NCI-H524 treated with DMSO at 0.1 percent for 48 hours (cell line): Measurements from ENCODE around the gene ZNF284.

Source experiments
- DNase-seq: peaks from one replicate; lab custom pipeline; 2025; lab: John Stamatoyannopoulos, UW

The ZNF284 gene

GRCh38 chr19:44071824-44072542 is at the start of gene ZNF284:
TSS of gene ZNF284 (plus strand) at chr19:44072159. CDS start at chr19:44076390, 4,231 bp downstream.
- DNase-seq: peak; percentile 73

DNA sequence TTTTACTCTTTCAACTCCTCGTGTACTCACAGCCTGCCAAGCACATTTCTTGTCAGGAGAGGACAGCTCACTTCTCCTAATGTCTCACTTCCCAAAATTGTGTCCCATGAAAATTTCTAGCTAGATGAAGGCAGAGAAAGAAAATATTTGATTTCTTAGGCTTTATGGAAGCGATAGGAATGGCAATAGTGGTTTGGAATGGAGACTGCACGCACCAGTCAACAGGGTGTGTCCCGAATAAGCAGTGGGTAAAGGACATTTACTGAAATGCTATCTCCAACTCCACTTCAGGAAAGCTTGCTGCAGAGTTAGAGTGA is 47.1 kb upstream of the ZNF284 start:
- no peak for DNase-seq

- DNase-seq: peak; percentile 9
These were observed 46.6 kb upstream of the ZNF284 start, which contains the start of gene ZNF222 for GRCh38 chr19:44025217-44025936. TSS of gene ZNF222 (plus strand) at chr19:44025379. CDS start at chr19:44025437, 58 bp downstream.

GRCh38 chr19:44026622-44027021 is 45.3 kb upstream of the ZNF284 start:
- no peak for DNase-seq

DNA sequence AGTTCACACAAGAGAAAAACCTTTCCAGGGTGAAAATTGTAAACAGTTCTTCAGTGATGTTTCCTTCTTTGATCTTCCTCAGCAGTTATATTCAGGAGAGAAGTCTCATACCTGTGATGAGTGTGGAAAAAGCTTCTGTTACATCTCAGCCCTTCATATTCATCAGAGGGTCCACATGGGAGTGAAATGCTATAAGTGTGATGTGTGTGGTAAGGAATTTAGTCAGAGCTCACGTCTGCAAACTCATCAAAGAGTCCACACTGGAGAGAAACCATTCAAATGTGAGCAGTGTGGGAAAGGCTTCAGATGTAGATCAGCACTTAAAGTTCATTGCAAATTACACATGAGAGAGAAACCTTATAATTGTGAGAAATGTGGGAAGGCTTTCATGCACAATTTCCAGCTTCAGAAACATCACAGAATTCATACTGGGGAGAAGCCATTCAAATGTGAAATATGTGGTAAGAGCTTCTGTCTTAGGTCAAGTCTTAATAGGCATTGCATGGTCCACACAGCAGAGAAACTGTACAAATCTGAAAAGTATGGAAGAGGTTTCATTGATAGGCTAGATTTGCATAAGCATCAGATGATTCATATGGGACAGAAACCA is 39.9 kb upstream of the ZNF284 start:
- no peak for DNase-seq

DNA sequence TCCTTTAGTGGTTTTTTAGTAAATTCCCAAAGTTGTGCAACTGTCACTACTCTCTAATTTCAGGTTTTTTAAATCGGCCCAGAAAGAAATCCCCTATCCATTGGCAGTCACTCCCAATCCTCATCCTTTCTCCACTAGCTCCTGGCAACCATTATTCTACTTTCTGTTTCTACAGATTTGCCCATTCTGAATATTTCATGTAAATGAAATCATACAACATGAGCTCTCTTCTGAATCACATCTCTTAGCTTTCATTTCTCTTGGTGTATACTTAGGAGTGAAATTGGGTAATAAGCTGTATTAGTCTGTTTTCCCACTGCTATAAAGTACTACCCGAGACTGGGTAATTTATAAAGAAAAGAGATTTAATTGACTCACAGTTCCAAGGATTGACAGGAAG is 29.8 kb upstream of the ZNF284 start:
- DNase-seq: no peak

DNA sequence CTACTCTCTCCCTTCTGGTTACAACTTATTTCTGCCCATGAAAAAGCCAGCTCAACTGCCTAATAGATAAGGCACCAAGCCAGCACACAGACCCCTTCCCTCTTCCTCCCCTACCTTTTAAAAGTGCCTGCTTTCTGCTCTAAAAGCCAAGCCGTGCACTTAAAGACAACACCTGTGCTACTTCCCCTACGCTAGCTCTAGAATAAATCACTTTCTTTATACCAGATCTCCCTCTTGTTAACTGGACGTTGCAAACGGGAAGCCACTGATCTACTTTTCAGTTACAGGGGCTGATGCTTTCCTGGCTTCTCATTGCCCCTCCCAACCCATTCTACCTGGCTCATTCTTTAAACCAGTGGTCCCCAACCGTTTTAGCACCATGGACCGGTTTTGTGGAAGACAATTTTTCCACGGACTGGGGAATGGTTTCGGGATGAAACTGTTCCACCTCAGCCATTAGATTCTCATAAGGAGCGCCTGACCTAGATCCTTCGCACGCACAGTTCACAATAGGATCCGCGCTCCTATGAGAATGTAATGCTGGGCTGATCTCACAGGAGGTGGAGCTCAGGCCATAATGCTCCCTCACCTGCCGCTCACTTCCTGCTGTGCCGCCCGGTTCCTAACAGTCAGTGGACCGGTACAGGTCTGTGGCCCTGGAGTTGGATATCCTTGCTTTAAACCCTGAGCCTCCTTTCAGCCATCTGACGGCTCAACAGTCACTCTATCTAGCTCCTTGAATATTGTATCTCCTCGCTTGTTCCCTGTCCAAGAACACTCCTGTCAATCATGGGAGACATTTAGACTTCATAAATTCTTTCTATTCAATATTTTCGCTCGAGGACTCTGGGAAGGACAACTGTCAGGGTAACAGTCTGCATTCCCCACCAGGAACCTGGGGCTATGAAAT is 21.0 kb upstream of the ZNF284 start:
- no peak for DNase-seq

DNA sequence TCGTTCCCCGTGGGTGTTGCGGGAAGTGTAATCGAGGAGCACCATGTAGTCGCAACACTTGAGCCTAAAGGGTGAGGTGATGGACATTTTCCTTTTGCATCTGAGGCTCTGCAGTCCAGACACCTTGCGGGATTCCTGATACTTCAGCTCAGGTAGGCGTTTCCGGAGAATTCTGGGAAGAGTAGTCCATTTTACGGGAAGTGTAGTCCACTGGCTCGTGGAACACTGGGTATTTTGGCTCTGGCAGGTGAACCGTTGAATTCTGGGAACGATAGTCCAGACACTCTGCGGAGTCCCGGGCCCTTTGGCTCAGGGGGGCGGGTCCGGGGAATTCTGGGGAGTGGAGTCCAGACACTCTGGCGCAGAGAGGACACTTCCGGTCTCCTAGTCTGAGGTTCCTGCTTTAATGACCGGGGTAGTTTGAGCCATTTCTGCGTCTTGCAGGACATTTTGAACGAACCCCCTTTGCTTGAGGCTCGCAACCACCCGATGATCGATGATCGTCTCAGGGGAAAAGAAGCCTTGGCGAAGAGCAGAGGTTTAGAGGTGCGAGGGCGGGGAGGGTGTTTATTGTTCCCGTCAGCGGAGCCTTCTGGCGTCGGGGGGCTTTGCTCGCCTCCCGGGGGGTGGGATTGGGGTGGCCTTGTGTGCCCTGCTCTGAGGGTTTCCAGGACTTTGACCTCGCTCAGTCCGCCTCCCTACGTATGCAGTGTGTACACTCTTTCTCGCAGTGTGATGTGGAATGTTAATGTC is 20.1 kb upstream of the ZNF284 start, which contains the start of gene ZNF223:
Gene ZNF223 (plus strand): TSS at position 387 of the 753 bp plus-strand sequence. CDS start 3,141 bp downstream, outside the sequence.
- DNase-seq: peak; percentile 76

DNA sequence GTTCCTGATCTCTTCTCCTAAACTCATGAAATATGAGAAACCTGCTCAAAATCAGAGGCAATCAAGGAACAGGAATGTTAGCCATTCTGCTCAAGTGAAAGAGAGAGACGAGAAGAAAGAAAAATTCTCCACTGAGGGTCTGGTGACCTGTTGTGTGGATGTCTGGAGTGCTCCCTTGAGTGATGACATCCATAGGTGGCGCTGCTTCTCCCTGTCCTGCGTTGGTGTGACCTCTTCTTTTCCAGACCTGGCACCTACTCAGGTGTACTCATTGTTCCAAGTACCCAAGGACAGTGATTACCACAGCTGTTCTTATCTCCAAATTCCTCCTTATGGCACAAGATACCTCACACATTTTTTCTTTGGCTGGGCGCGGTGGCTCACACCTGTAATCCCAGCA is 16.1 kb upstream of the ZNF284 start:
- DNase-seq: no peak

GRCh38 chr19:44059229-44059628 is 12.7 kb upstream of the ZNF284 start:
- no peak for DNase-seq

GRCh38 chr19:44061038-44061437 is 10.9 kb upstream of the ZNF284 start:
- DNase-seq: no peak

DNA sequence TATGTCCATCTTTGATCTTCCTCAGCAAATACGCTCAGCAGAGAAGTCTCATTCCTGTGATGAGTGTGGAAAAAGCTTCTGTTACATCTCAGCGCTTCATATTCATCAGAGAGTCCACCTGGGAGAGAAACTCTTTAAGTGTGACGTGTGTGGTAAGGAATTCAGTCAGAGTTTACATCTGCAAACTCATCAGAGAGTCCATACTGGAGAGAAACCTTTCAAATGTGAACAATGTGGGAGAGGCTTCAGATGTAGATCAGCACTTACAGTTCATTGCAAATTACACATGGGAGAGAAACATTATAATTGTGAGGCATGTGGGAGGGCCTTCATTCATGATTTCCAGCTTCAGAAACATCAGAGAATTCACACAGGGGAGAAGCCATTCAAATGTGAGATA is 5.7 kb upstream of the ZNF284 start:
- no peak for DNase-seq

- no peak for DNase-seq
These were observed 2.5 kb upstream of the ZNF284 start for GRCh38 chr19:44069415-44069814.

DNA sequence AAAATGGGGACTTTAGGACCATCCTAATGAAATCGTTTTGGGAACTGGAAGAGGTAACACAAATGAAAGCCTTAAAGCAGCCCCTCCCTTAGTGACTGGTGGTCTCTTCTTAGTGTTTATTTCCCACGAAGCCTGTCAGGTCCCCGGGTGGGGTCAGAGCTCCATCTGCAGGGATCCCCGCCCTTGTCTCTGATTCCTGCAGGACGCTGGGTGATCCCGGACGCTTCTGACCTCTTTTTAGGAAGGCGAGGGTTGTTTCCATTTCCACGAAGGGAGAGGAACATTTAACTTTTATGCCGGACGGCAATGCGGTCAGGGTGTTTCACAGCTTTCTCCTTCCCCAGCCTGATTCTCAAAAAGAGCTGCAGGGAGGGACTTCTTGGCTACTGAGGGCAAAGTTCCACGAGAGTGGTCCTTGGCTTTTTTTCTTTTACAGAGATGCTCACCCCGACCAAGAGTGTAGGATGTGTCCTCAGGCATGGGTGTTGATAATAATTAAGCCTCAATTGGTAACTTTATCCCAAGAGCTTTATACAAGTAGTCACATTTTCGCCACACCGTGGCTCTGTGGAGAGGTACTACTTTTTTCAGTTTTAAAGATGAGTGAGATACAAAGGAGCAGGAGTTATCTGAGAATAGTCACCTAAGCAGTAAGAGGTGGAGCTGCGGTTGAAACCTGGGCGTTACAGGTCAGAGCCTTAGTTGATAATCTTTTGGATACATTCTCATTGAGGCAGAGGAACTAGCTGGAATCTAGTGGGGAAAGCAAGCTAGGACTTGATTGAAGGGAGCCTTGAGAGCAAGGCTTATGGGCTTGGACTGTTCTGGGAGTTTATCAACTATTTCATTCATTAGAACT is 813 bp downstream of the ZNF284 start:
- DNase-seq: no peak

DNA sequence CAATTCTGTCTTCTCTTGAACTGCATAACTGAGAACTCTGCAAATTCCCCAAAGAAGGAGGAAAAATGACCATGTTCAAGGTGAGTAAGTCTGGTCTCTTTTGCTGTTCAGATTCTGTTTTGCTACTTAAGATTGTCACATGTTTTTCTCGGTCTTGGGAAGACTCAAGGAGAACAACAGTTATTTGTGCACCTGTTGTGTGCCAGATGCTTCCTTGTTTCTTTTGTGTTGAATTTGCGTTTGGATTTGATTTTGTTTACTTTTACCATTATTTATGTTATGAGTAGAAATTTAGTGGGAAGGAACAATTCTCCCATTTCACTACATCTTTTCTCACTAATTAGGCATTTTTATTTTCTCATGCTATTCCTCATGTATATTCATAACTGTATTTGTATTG is 4.4 kb downstream of the ZNF284 start:
- DNase-seq: no peak

- no peak for DNase-seq
These were observed 20.1 kb downstream of the ZNF284 start for GRCh38 chr19:44092108-44092507.

DNA sequence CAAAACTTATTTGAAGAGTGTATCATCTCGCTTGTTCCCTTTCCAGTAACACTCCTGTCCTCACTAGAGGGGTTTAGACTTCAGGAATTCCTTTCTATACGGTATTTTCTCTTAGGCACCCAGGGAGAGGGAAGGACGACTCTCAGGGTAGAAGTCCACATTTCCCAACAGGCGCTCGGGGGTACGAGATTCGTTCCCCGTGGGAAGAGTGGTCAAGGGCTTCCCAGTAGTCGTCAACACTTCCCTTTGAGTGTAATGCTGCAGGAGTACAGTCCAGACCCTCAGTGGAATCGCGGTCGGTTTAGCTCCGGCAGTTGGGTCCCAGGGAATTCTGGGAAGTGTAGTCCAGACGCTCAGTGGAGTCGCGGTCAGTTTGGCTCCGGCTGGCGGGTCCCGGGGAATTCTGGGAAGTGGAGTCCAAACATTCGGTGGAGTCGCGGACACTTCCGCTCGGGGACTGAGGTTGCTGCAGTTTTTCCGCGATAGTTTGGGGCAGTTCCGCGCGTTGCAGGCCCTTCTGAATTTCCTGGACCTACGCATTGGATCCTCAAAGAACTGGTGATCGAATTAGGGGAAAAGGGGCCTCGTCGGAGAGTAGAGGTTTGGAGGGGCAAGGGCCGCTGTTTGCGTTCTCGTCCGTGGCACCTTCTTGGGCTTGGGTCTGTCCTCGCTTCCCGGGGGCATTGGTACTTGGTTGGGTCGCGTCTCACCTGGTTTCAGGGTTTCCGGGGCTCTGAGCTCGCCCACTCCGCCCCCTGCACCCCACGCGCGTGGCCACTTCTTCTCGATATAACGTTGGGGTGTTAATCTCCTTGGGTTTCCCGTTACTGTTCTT is 22.2 kb downstream of the ZNF284 start, which contains the start of gene ZNF224:
Gene ZNF224 (plus strand): TSS at position 431 of the 835 bp plus-strand sequence. CDS start 3,513 bp downstream, outside the sequence.
- DNase-seq: peak; percentile 78

- DNase-seq: no peak
These were observed 35.8 kb downstream of the ZNF284 start for GRCh38 chr19:44107751-44108150.

GRCh38 chr19:44109458-44109857 is 37.5 kb downstream of the ZNF284 start:
- DNase-seq: no peak
